A673 (cell line): ENCODE data around the gene PDLIM1.

Source experiments
- CTCF ChIP-seq: fragments of 300-800, 200-600 bp; sonication (generic); conservative IDR thresholded peaks from 2 replicates; pipeline ENCODE4 v1.5.1; 2017; ENCODE audit warnings: low read depth, mild to moderate bottlenecking, antibody characterized with exemption, low read length, moderate library complexity, mixed read lengths
- EZH2 ChIP-seq: fragments of 200-600 bp; sonication (generic); IDR thresholded peaks from 2 replicates; pipeline ENCODE4 v1.6.1; 2017; ENCODE audit warnings: borderline replicate concordance, low read depth, mild to moderate bottlenecking, mixed read lengths, antibody characterized with exemption, low read length; ENCODE audit not compliant: poor library complexity, severe bottlenecking

DNA sequence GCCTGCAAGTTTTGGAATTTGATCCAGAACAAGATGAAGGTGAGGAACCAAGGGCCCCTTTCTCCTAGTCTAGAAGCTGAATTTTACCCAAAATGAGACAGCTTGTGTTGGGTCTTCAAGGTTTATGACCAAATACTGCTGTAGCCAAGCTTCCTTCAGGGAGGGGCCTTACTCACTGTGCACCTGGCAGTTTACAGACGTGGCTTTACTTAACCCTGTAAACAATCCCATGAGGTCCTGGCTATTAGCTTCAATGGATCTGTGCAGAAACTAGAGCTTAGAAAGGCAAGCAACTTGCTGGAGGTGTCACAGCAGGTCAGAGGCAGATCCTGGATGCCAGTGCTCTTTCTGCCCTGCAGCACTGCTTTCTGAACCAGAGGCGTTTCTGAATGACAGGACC lies 46.7 kb downstream of the PDLIM1 start:
- TF ChIP-seq CTCF (no peak), EZH2 (no peak)
